Measurements from ENCODE around the gene CADM4. TPM values are rescaled to one million over a fixed set of nuclear protein-coding genes. Genes with fewer than 3 reads are reported as not detected.

Gene CADM4
- polyA plus RNA-seq, 1 of the 3 experiments (the other 2 are of a cell fraction) = 28.9 TPM

DNA sequence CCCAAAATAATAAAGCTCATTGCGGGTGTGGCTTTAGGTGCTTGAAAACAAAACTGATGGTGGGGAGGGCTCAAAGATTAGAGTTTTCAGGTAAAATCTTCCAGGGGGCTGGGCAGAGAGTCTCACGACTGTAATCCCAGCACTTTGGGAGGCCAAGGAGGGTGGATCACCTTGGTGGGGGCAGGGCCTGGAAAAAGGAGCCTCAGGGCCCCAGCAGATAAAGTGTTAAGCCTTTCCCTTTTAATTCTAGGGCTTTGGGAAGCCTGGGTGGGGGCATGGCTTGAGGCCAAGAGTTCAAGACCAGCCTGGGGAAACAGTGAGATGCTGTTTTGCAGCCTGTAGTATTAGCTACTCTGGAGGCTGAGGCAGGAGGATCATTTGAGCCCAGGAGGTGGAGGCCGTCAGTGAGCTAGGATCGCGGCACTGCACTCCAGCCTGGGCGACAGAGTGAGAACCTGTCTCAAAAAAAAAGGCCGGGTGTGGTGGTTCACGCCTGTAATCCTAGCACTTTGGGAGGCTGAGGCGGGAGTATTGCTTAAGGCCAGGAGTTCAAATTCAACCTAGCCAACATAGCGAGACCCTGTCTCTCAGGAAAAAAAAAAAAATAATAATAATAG, 45.5 kb downstream of the CADM4 start (continued):
- TF ChIP-seq RXRA (IDR thresholded peaks at IDR 0.05; ENCODE audit: borderline replicate concordance, low read depth) (no peak), NFIC (IDR thresholded peaks at IDR 0.05; ENCODE audit: borderline replicate concordance) (no peak)

DNA sequence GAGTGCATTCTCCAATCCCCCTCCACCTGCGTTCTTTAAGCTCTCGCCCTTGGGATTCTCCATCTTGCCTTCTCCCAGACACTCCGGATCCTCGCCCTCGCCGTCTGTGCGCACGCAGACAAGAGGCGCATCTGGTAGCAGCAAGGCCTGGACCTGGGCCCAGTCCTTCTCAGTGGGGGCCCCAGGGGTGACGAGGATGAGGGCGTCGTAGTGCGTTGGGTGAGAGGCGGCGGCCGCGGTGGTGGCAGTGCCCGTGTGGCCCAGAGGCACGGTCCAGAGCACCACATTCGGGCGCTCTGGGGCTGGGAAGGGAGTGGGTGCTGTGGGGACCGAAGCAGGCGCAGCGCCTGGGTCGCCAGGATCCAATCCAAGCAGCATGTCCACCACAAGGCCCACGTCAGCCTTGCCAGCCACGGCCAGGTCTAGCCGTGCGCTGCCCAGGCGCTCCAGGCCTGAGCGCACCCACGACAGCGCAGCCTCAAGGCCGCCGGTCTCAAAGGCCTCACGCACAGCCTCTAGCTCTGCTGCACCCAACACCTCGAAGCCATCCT, 46.8 kb downstream of the CADM4 start:
- 98% methylated on average over 26 of the region's 37 CpGs for WGBS (ENCODE audit: low lambda C conversion rate)

More for the DNA sequence above, 46.8 kb downstream of the CADM4 start:
- DNase-seq = no peak
- H3K36me3 ChIP-seq (replicated peaks in 1 of 2; ENCODE audit: control insufficient read depth in 1 of 2, insufficient read depth in 2 of 2, low read length in 1 of 2) = peaks cover 18 to 36% of the 10 kb centered on the region in 2 experiments
- no peak overlapping the region for H3K4me2 ChIP-seq
- peaks cover 61% of the 10 kb centered on the region for H3K79me2 ChIP-seq (ENCODE audit: insufficient read depth)
- no peak overlapping the region for H3K27ac ChIP-seq (ENCODE audit: low read depth in 2 of 2, low read length in 1 of 2)
- peaks cover 9% of the 10 kb centered on the region; the same call in 1 of the 2 replicates for H4K20me1 ChIP-seq (ENCODE audit: insufficient read depth)
- H2AFZ ChIP-seq (ENCODE audit: low read depth) = no peak overlapping the region
- H3K27me3 ChIP-seq (ENCODE audit: insufficient read depth) = no peaks in the 10 kb centered on the region
- no peak for TF ChIP-seq FOXJ3 (CRISPR knock-in tag; IDR thresholded peaks at IDR 0.05)
- TF ChIP-seq MEF2A (IDR thresholded peaks at IDR 0.05; ENCODE audit: borderline replicate concordance, low read depth) = no peak
- TF ChIP-seq TAF1 (IDR thresholded peaks at IDR 0.05; ENCODE audit: borderline replicate concordance, low read depth, low read length) = no peak
- TF ChIP-seq POLR2AphosphoS5 (IDR thresholded peaks at IDR 0.05; ENCODE audit: low read depth, low read length) = no peak
- TF ChIP-seq RCOR1 (IDR thresholded peaks at IDR 0.05; ENCODE audit: low read length) = no peak
- no peak for TF ChIP-seq YY1 (IDR thresholded peaks at IDR 0.05; ENCODE audit: low read depth)
- TF ChIP-seq TCF12 (IDR thresholded peaks at IDR 0.05) = no peak
- TF ChIP-seq, protein P1, sequence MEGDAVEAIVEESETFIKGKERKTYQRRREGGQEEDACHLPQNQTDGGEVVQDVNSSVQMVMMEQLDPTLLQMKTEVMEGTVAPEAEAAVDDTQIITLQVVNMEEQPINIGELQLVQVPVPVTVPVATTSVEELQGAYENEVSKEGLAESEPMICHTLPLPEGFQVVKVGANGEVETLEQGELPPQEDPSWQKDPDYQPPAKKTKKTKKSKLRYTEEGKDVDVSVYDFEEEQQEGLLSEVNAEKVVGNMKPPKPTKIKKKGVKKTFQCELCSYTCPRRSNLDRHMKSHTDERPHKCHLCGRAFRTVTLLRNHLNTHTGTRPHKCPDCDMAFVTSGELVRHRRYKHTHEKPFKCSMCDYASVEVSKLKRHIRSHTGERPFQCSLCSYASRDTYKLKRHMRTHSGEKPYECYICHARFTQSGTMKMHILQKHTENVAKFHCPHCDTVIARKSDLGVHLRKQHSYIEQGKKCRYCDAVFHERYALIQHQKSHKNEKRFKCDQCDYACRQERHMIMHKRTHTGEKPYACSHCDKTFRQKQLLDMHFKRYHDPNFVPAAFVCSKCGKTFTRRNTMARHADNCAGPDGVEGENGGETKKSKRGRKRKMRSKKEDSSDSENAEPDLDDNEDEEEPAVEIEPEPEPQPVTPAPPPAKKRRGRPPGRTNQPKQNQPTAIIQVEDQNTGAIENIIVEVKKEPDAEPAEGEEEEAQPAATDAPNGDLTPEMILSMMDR (IDR thresholded peaks at IDR 0.05) = no peak
- TF ChIP-seq CHD2 (IDR thresholded peaks at IDR 0.05; ENCODE audit: low read length, partially characterized antibody) = no peak
- no peak for TF ChIP-seq MXI1 (IDR thresholded peaks at IDR 0.05; ENCODE audit: low read depth, low read length)
- TF ChIP-seq NFIC (IDR thresholded peaks at IDR 0.05; ENCODE audit: borderline replicate concordance) = no peak
- TF ChIP-seq FOXM1 (IDR thresholded peaks at IDR 0.05; ENCODE audit: low read depth) = no peak
- no peak for TF ChIP-seq GABPA (IDR thresholded peaks at IDR 0.05; ENCODE audit: low read depth)
- TF ChIP-seq, protein P2, sequence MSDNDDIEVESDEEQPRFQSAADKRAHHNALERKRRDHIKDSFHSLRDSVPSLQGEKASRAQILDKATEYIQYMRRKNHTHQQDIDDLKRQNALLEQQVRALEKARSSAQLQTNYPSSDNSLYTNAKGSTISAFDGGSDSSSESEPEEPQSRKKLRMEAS (IDR thresholded peaks at IDR 0.05; ENCODE audit: low read depth) = no peak
- no peak for TF ChIP-seq ELF1 (IDR thresholded peaks at IDR 0.05)
- TF ChIP-seq, protein P3, sequence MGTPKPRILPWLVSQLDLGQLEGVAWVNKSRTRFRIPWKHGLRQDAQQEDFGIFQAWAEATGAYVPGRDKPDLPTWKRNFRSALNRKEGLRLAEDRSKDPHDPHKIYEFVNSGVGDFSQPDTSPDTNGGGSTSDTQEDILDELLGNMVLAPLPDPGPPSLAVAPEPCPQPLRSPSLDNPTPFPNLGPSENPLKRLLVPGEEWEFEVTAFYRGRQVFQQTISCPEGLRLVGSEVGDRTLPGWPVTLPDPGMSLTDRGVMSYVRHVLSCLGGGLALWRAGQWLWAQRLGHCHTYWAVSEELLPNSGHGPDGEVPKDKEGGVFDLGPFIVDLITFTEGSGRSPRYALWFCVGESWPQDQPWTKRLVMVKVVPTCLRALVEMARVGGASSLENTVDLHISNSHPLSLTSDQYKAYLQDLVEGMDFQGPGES (IDR thresholded peaks at IDR 0.05; ENCODE audit: low read depth, low read length) = no peak
- CTCF ChIA-PET = interaction anchor here (1.0 to 6.6 kb wide), 5 partner anchors 8 to 160 kb away, joined by 3 to 104 read pairs (median 15); no protein-coding TSS in a partner anchor
- H3K4me3 ChIP-seq (ENCODE audit: low read depth in 2 of 2, low read length in 1 of 2) = no peak overlapping the region
- peaks cover 12% of the 10 kb centered on the region for H3F3A ChIP-seq (replicated peaks; ENCODE audit: insufficient read depth)
- H3K4me1 ChIP-seq (ENCODE audit: control insufficient read depth in 1 of 2, insufficient read depth in 2 of 2, low read depth in 1 of 2, low read length in 1 of 2) = peaks cover 8 to 21% of the 10 kb centered on the region in 2 experiments; a peak in 2 of 4 replicates
- no peak overlapping the region for H3K9ac ChIP-seq
- H3K9me3 ChIP-seq = no peaks in the 10 kb centered on the region
- no peaks in the 10 kb centered on the region for H3K9me2 ChIP-seq
- POLR2A ChIA-PET = no interaction called here
